Measurements from ENCODE around the gene SLC26A4.
A peak's percentile ranks its signal among the peaks of the same experiment; 100 is the strongest.

SLC26A4 gene

GRCh38 chr7:107712025-107712424, 51.4 kb downstream of the SLC26A4 start:
- Histone ChIP-seq H3K9ac (no peak overlapping the region), H3K9me3 (ENCODE audit: control insufficient read depth, low read length) (no peaks in the 10 kb centered on the region), H3K4me1 (peaks cover 7% of the 10 kb centered on the region), H3K4me3 (ENCODE audit: low read depth, low read length) (no peak overlapping the region), H3K27ac (no peak overlapping the region), H3K27me3 (ENCODE audit: control insufficient read depth, insufficient read depth, low read length) (no peaks in the 10 kb centered on the region), H3K36me3 (ENCODE audit: control insufficient read depth, insufficient read depth, low read length) (no peaks in the 10 kb centered on the region), H3K4me2 (ENCODE audit: low read length) (no peak overlapping the region), H2AFZ (no peak overlapping the region), H3K79me2 (no peaks in the 10 kb centered on the region)
- no peak for TF ChIP-seq CTCF (IDR thresholded peaks at IDR 0.05)

- Histone ChIP-seq H3K9me3 (ENCODE audit: control insufficient read depth, low read length) (no peaks in the 10 kb centered on the region), H3K36me3 (ENCODE audit: control insufficient read depth, insufficient read depth, low read length) (no peaks in the 10 kb centered on the region), H3K9ac (no peak overlapping the region), H3K4me3 (ENCODE audit: low read depth, low read length) (no peak overlapping the region), H3K4me2 (ENCODE audit: low read length) (no peak overlapping the region), H3K79me2 (no peaks in the 10 kb centered on the region), H3K4me1 (peaks cover 7% of the 10 kb centered on the region), H3K27ac (no peak overlapping the region), H2AFZ (no peak overlapping the region), H3K27me3 (ENCODE audit: control insufficient read depth, insufficient read depth, low read length) (no peaks in the 10 kb centered on the region)
- TF ChIP-seq CTCF (IDR thresholded peaks at IDR 0.05): no peak
Measured at GRCh38 chr7:107712896-107713295, 52.3 kb downstream of the SLC26A4 start.

- Histone ChIP-seq H3K4me2 (ENCODE audit: low read length) (no peak overlapping the region), H3K9ac (no peak overlapping the region), H3K27ac (no peak overlapping the region), H3K27me3 (ENCODE audit: control insufficient read depth, insufficient read depth, low read length) (no peaks in the 10 kb centered on the region), H3K4me3 (ENCODE audit: low read depth, low read length) (no peak overlapping the region), H3K9me3 (ENCODE audit: control insufficient read depth, low read length) (no peaks in the 10 kb centered on the region), H3K4me1 (peaks cover 7% of the 10 kb centered on the region), H3K36me3 (ENCODE audit: control insufficient read depth, insufficient read depth, low read length) (no peaks in the 10 kb centered on the region), H2AFZ (peak overlapping the region; percentile 18), H3K79me2 (no peaks in the 10 kb centered on the region)
- TF ChIP-seq CTCF (IDR thresholded peaks at IDR 0.05): no peak
Measured at GRCh38 chr7:107715531-107715930, 54.9 kb downstream of the SLC26A4 start.

- no peaks in the 10 kb centered on the region for H3K9me3 ChIP-seq (ENCODE audit: control insufficient read depth, low read length)
- no peak overlapping the region for H3K9ac ChIP-seq
Measured at GRCh38 chr7:107718456-107719193, 58.0 kb downstream of the SLC26A4 start.

More at GRCh38 chr7:107718456-107719193, 58.0 kb downstream of the SLC26A4 start:
- Histone ChIP-seq H3K27ac (no peak overlapping the region), H3K27me3 (ENCODE audit: control insufficient read depth, insufficient read depth, low read length) (no peaks in the 10 kb centered on the region), H2AFZ (no peak overlapping the region), H3K79me2 (no peaks in the 10 kb centered on the region), H3K4me1 (peaks cover 8% of the 10 kb centered on the region), H3K4me2 (ENCODE audit: low read length) (no peak overlapping the region), H3K36me3 (ENCODE audit: control insufficient read depth, insufficient read depth, low read length) (no peaks in the 10 kb centered on the region), H3K4me3 (ENCODE audit: low read depth, low read length) (no peak overlapping the region)
- no peak for TF ChIP-seq CTCF (IDR thresholded peaks at IDR 0.05)

Measured in parathyroid adenoma (tissue), 2 donors.